Adipose tissue (tissue), 3 donors: ENCODE results near the gene CCDC192. TPM values are rescaled to one million over a fixed set of nuclear protein-coding genes. Genes with fewer than 3 reads are reported as not detected.

Experiments used
- H3K27ac ChIP-seq: one replicate; pipeline ENCODE4 v1.5.1; 2013; ENCODE audit warnings: low read depth, low read length
- WGBS, 3 donors: extraction: QIAGEN DNeasy Blood & Tissue Kit; methylation state at CpG; one replicate each; pipeline ENCODE4 v1.1.7; 2013; 5-methylcytosine and 5-hydroxymethylcytosine counted together
- polyA plus RNA-seq, 3 donors: library from polyadenylated mRNA; stranded (reverse); fragments of 200-250 nt; gene quantifications; one replicate each; pipeline ENCODE4 v1.2.3, GENCODE V29; 2013
- donor health status: healthy with polysubstance abuse.
- donor health status: Bipolar disorder and iron deficiency.
- donor health status: healthy.

CCDC192 gene
- polyA plus RNA-seq, 3 donors = 0.07 to 0.79 TPM; not detected in 1

- 71 to 85% (median 73%) methylated on average over 5 of the region's 5 CpGs for WGBS, 3 donors
- H3K27ac ChIP-seq = no peak overlapping the region
Observed at GRCh38 chr5:127858116-127858784, 155.1 kb downstream of the CCDC192 start.

GRCh38 chr5:127860291-127860690 is 157.1 kb downstream of the CCDC192 start:
- no peak overlapping the region for H3K27ac ChIP-seq
- WGBS, 3 donors = 86 to 93% (median 87%) methylated on average over 2 of the region's 2 CpGs

- H3K27ac ChIP-seq = no peak overlapping the region
Observed at GRCh38 chr5:127863161-127863560, 160.0 kb downstream of the CCDC192 start.

- WGBS, 3 donors = 73 to 82% (median 76%) methylated on average over 7 of the region's 7 CpGs
- H3K27ac ChIP-seq = no peak overlapping the region
Observed at GRCh38 chr5:127863610-127864395, 160.6 kb downstream of the CCDC192 start.

- H3K27ac ChIP-seq = no peak overlapping the region
- 92 to 97% (median 95%) methylated on average over 1 of the region's 1 CpG for WGBS, 3 donors
Observed at GRCh38 chr5:127864511-127864910, 161.3 kb downstream of the CCDC192 start.

GRCh38 chr5:127865273-127865672 is 162.1 kb downstream of the CCDC192 start:
- WGBS, 3 donors = 48 to 92% (median 77%) methylated on average over 1 of the region's 1 CpG
- no peak overlapping the region for H3K27ac ChIP-seq

- 54 to 63% (median 55%) methylated on average over 6 of the region's 6 CpGs for WGBS, 3 donors
- H3K27ac ChIP-seq = no peak overlapping the region
Observed at GRCh38 chr5:127867022-127867783, 164.0 kb downstream of the CCDC192 start.

- WGBS, 3 donors = 47 to 63% (median 57%) methylated on average over 4 of the region's 4 CpGs
Observed at GRCh38 chr5:127870914-127871313, 167.7 kb downstream of the CCDC192 start.

GRCh38 chr5:127871503-127872153 is 168.4 kb downstream of the CCDC192 start:
- no peak overlapping the region for H3K27ac ChIP-seq
- WGBS, 3 donors = 41 to 71% (median 43%) methylated on average over 8 of the region's 8 CpGs

More at GRCh38 chr5:127870914-127871313, 167.7 kb downstream of the CCDC192 start:
- H3K27ac ChIP-seq = no peak overlapping the region

- no peak overlapping the region for H3K27ac ChIP-seq
Observed at GRCh38 chr5:127872494-127872893, 169.3 kb downstream of the CCDC192 start.

- H3K27ac ChIP-seq = no peak overlapping the region
- WGBS, 3 donors = 18 to 30% (median 22%) methylated on average over 8 of the region's 8 CpGs
Observed at GRCh38 chr5:127875235-127876021, 172.2 kb downstream of the CCDC192 start.

GRCh38 chr5:127876384-127876783 is 173.2 kb downstream of the CCDC192 start:
- WGBS, 3 donors = 83 to 86% (median 85%) methylated on average over 3 of the region's 3 CpGs
- H3K27ac ChIP-seq = no peak overlapping the region

GRCh38 chr5:127878174-127878750 is 175.1 kb downstream of the CCDC192 start:
- H3K27ac ChIP-seq = no peak overlapping the region
- WGBS, 3 donors = 72 to 80% (median 75%) methylated on average over 4 of the region's 4 CpGs

GRCh38 chr5:127884416-127884815 is 181.2 kb downstream of the CCDC192 start:
- 78 to 80% (median 79%) methylated on average over 1 of the region's 1 CpG for WGBS, 3 donors
- no peak overlapping the region for H3K27ac ChIP-seq

- H3K27ac ChIP-seq = no peak overlapping the region
- WGBS, 3 donors = 70 to 87% (median 78%) methylated on average over 1 of the region's 1 CpG
Observed at GRCh38 chr5:127885176-127885575, 182.0 kb downstream of the CCDC192 start.

- H3K27ac ChIP-seq = no peak overlapping the region
- 54 to 88% (median 73%) methylated on average over 3 of the region's 3 CpGs for WGBS, 3 donors
Observed at GRCh38 chr5:127886081-127886480, 182.9 kb downstream of the CCDC192 start.

- H3K27ac ChIP-seq = no peak overlapping the region
- WGBS, 3 donors = 84 to 100% (median 86%) methylated on average over 1 of the region's 1 CpG
Observed at GRCh38 chr5:127887282-127887681, 184.1 kb downstream of the CCDC192 start.

GRCh38 chr5:127891942-127892341 is 188.8 kb downstream of the CCDC192 start:
- H3K27ac ChIP-seq = no peak overlapping the region
- WGBS, 3 donors = 93 to 98% (median 96%) methylated on average over 1 of the region's 1 CpG
